IMR-90 (cell line): ENCODE measurements around the gene TAF10. TPM values are rescaled to one million over a fixed set of nuclear protein-coding genes. Genes with fewer than 3 reads are reported as not detected.

Experiments
- ATAC-seq: fragments of 200-7000 bp; cut with Tn5 transposase; 2 replicates; pipeline ENCODE4 v1.9.1; 2020; ENCODE audit warnings: low read depth, mild to moderate bottlenecking, moderate library complexity
- BruUV-seq: library from RNA; stranded (reverse); fragments of 400-500 nt; replicated peaks from 2 replicates; lab custom pipeline; 2021; lab: Mats Ljungman, UMichigan
- CTCF ChIA-PET: fragments of 300-600 bp; formaldehyde crosslinking; extraction: SDS; loops from one replicate; lab custom pipeline; 2021; ENCODE audit warnings: antibody characterized with exemption; lab: Yijun Ruan, JAX
- POLR2A ChIA-PET: fragments of 300-600 bp; sonication (Branson Sonifier 250); formaldehyde crosslinking; loops from one replicate; lab custom pipeline; 2022; ENCODE audit warnings: antibody characterized with exemption; ENCODE audit not compliant: unreplicated experiment; lab: Charles Lee
- DNase-seq: peaks from one replicate; pipeline ENCODE4 v3.0.0; 2013
- H2AFZ ChIP-seq: replicated peaks from 2 replicates; pipeline ENCODE3; 2013; ENCODE audit warnings: low read length, mild to moderate bottlenecking; ENCODE audit not compliant: poor library complexity
- H2AK5ac ChIP-seq: 2 replicates; pipeline ENCODE4 v1.6.1; 2013; ENCODE audit warnings: low read depth, low read length, inconsistent platforms
- H2AK9ac ChIP-seq: replicated peaks from 2 replicates; pipeline ENCODE3; 2013; ENCODE audit warnings: mild to moderate bottlenecking, low read depth, low read length, moderate library complexity; ENCODE audit not compliant: poor library complexity
- H2BK120ac ChIP-seq: 2 replicates; pipeline ENCODE4 v1.6.1; 2013; ENCODE audit warnings: low read depth, low read length, inconsistent platforms
- H2BK15ac ChIP-seq: 3 replicates; pipeline ENCODE4 v1.6.1; 2013; ENCODE audit warnings: low read depth, low read length, inconsistent platforms
- H2BK20ac ChIP-seq: 2 replicates; pipeline ENCODE4 v1.6.1; 2013; ENCODE audit warnings: low read depth, mild to moderate bottlenecking, inconsistent platforms, low read length, moderate library complexity
- H2BK5ac ChIP-seq: 2 replicates; pipeline ENCODE4 v1.6.1; 2013; ENCODE audit warnings: mild to moderate bottlenecking, low read depth, low read length, inconsistent platforms; ENCODE audit not compliant: poor library complexity, severe bottlenecking
- H3K14ac ChIP-seq: replicated peaks from 2 replicates; pipeline ENCODE4 v1.6.1; 2013; ENCODE audit warnings: low read depth, low read length, inconsistent platforms
- H3K18ac ChIP-seq: 2 replicates; pipeline ENCODE4 v1.6.1; 2013; ENCODE audit warnings: low read depth, low read length, control low read depth
- H3K23ac ChIP-seq: 2 replicates; pipeline ENCODE4 v1.6.1; 2013; ENCODE audit warnings: low read depth, low read length, inconsistent platforms
- H3K27ac ChIP-seq: 2 replicates; pipeline ENCODE4 v1.5.1; 2013; ENCODE audit warnings: mild to moderate bottlenecking, control low read depth, low read length; ENCODE audit not compliant: insufficient read depth
- H3K27me3 ChIP-seq: 2 replicates; pipeline ENCODE4 v1.6.1; 2013; ENCODE audit warnings: low read length; ENCODE audit not compliant: control insufficient read depth, insufficient read depth
- H3K36me3 ChIP-seq: 2 replicates; pipeline ENCODE4 v1.6.1; 2013; ENCODE audit warnings: low read length, mixed read lengths; ENCODE audit not compliant: control insufficient read depth, insufficient read depth
- H3K4ac ChIP-seq: 2 replicates; pipeline ENCODE4 v1.6.1; 2013; ENCODE audit warnings: low read depth, low read length, inconsistent platforms
- H3K4me1 ChIP-seq: 2 replicates; pipeline ENCODE4 v1.6.1; 2013; ENCODE audit warnings: low read length, mixed read lengths; ENCODE audit not compliant: control insufficient read depth, insufficient read depth
- H3K4me2 ChIP-seq: 2 replicates; pipeline ENCODE4 v1.6.1; 2013; ENCODE audit warnings: low read depth, mild to moderate bottlenecking, control low read depth, low read length, moderate library complexity
- H3K4me3 ChIP-seq: 2 replicates; pipeline ENCODE4 v1.5.1; 2013; ENCODE audit warnings: low read depth, mild to moderate bottlenecking, control low read depth, low read length, moderate library complexity; ENCODE audit not compliant: insufficient read depth
- H3K56ac ChIP-seq: 2 replicates; pipeline ENCODE4 v1.6.1; 2013; ENCODE audit warnings: low read length, inconsistent platforms; ENCODE audit not compliant: insufficient read depth; ENCODE audit errors: extremely low read depth
- H3K79me1 ChIP-seq, 2 experiments: 2 replicates each; pipeline ENCODE4 v1.6.1; 2013; ENCODE audit warnings: low read length in 2 of 2, inconsistent platforms in 1 of 2, low read depth in 1 of 2
- H3K9ac ChIP-seq: 2 replicates; pipeline ENCODE4 v1.6.1; 2013; ENCODE audit warnings: low read depth, low read length, control low read depth
- H3K9me1 ChIP-seq: 2 replicates; pipeline ENCODE4 v1.6.1; 2013; ENCODE audit warnings: low read length, inconsistent platforms; ENCODE audit not compliant: insufficient read depth
- H3K9me3 ChIP-seq: 2 replicates; pipeline ENCODE4 v1.6.1; 2013; ENCODE audit warnings: low read length; ENCODE audit not compliant: control insufficient read depth, insufficient read depth
- H4K20me1 ChIP-seq: 2 replicates; pipeline ENCODE4 v1.6.1; 2013; ENCODE audit warnings: low read length, inconsistent platforms; ENCODE audit not compliant: insufficient read depth
- H4K5ac ChIP-seq: 2 replicates; pipeline ENCODE4 v1.6.1; 2013; ENCODE audit warnings: mild to moderate bottlenecking, low read depth, low read length, control low read depth
- H4K8ac ChIP-seq, 2 experiments: 2 replicates each; pipeline ENCODE4 v1.6.1; 2013; ENCODE audit warnings: low read depth in 2 of 2, low read length in 2 of 2, control low read depth in 1 of 2, inconsistent platforms in 1 of 2
- H4K91ac ChIP-seq: 2 replicates; pipeline ENCODE4 v1.6.1; 2013; ENCODE audit warnings: low read depth, low read length, inconsistent platforms; ENCODE audit not compliant: insufficient read depth
- FOS ChIP-seq: fragments of 150-350 bp; IDR thresholded peaks from 2 replicates; pipeline ENCODE4 v1.6.1; 2016; ENCODE audit warnings: low read depth, low read length
- MAFK ChIP-seq: IDR thresholded peaks from 2 replicates; pipeline ENCODE4 v1.6.1; 2012; ENCODE audit warnings: low read depth, low read length, improper control_type of control experiment
- MAZ ChIP-seq: IDR thresholded peaks from 2 replicates; pipeline ENCODE4 v1.6.1; 2012; ENCODE audit warnings: low read depth, mild to moderate bottlenecking, low read length, improper control_type of control experiment, moderate library complexity, borderline replicate concordance
- MXI1 ChIP-seq: IDR thresholded peaks from 2 replicates; pipeline ENCODE4 v1.6.1; 2012; ENCODE audit warnings: low read depth, mild to moderate bottlenecking, low read length, moderate library complexity, borderline replicate concordance
- NFE2L2 ChIP-seq: fragments of 150-350 bp; IDR thresholded peaks from 2 replicates; pipeline ENCODE4 v1.6.1; 2016; ENCODE audit warnings: low read depth, mild to moderate bottlenecking, low read length
- POLR2A ChIP-seq: IDR thresholded peaks from 2 replicates; pipeline ENCODE4 v1.6.1; 2012; ENCODE audit warnings: mild to moderate bottlenecking, low read depth, low read length
- RCOR1 ChIP-seq: IDR thresholded peaks from 2 replicates; pipeline ENCODE4 v1.6.1; 2012; ENCODE audit warnings: mild to moderate bottlenecking, low read length, improper control_type of control experiment; ENCODE audit not compliant: insufficient replicate concordance
- SMC3 ChIP-seq: fragments of 150-350 bp; IDR thresholded peaks from 2 replicates; pipeline ENCODE4 v1.6.1; 2016; ENCODE audit warnings: low read depth, mild to moderate bottlenecking, antibody characterized with exemption, low read length, moderate library complexity
- WGBS, 2 experiments: methylation state at CpG; one replicate each; pipeline versions ENCODE4 v1.1.5 to v1.1.7; 2013; ENCODE audit warnings: missing lambda C conversion rate in 2 of 2; ENCODE audit not compliant: insufficient read length in 1 of 2; ENCODE audit errors: extremely low coverage in 2 of 2; 5-methylcytosine and 5-hydroxymethylcytosine counted together
- dilution Hi-C: fragments of 300-500 bp; cut with HindIII; formaldehyde crosslinking; loops from one replicate; pipeline ENCODE4 v1.14.3; 2018; ENCODE audit warnings: low sequenced_read_pairs; ENCODE audit not compliant: unreplicated experiment
- in situ Hi-C: fragments of 300-500 bp; cut with MboI; formaldehyde crosslinking; loops from 3 replicates; pipeline ENCODE4 v1.14.3; 2019; ENCODE audit warnings: low sequenced_read_pairs, inconsistent platforms, mixed read lengths
- intact Hi-C: fragments of 100-400 bp; cut with micrococcal nuclease; formaldehyde crosslinking; loops from 2 replicates; pipeline ENCODE4 v1.10.0; 2022
- polyA plus RNA-seq, 3 experiments: library from polyadenylated mRNA; depleted of rRNA; stranded (reverse); fragments of >200 nt; gene quantifications; 2 replicates each; pipeline ENCODE4 v1.2.3, GENCODE V29; 2012; ENCODE audit warnings: low replicate concordance in 1 of 3
- total RNA-seq: library from RNA; depleted of rRNA; stranded (reverse); fragments of >200 nt; gene quantifications from 2 replicates; pipeline ENCODE4 v1.2.3, GENCODE V29; 2012

Gene TAF10
- total and polyA plus RNA-seq, 2 of the 4 experiments (the other 2 are of a cell fraction): 18.6 to 132 TPM

DNA sequence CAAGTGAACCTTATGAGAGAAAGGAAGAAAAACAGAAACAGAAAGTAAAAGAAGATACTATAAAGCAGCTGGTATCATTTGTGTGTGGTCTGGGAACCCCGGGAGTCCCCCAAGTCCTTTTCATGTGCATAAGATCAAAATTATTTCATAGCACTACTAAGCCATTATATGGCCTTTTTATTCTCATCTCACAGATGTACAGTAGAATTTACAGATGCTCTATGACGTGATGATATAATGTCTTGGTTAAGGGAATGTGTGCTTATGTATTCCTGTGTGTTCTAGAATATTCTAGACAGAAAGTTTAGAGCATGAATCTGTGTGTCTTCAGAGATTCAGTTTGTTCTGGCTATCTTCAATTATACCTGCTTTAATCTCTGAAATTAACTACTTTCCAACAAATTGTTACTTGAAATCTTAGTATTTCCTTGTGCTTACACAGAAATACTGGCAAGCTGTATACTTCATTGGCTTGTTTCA is 15.8 kb upstream of the TAF10 start:
- Histone ChIP-seq H4K8ac (no peak overlapping the region), H2BK120ac (no peak overlapping the region), H3K9ac (no peak overlapping the region), H3K4me2 (no peak overlapping the region), H3K79me1 (no peaks in the 10 kb centered on the region), H2AK9ac (no peak overlapping the region), H3K9me1 (no peaks in the 10 kb centered on the region), H2BK5ac (no peak overlapping the region), H2BK20ac (no peak overlapping the region), H3K27me3 (no peaks in the 10 kb centered on the region), H3K36me3 (peaks cover 72% of the 10 kb centered on the region), H3K4me1 (no peaks in the 10 kb centered on the region), H3K9me3 (no peaks in the 10 kb centered on the region), H3K14ac (no peak overlapping the region), H2AFZ (no peak overlapping the region), H2BK15ac (no peak overlapping the region), H3K18ac (no peak overlapping the region), H4K91ac (no peak overlapping the region), H3K27ac (no peak overlapping the region), H4K5ac (no peak overlapping the region), H3K4ac (no peak overlapping the region), H3K4me3 (no peak overlapping the region), H3K23ac (no peak overlapping the region), H3K56ac (no peak overlapping the region), H4K20me1 (no peaks in the 10 kb centered on the region), H2AK5ac (no peak overlapping the region)
- dilution Hi-C loops: no loop called here
- ATAC-seq: no peak
- intact Hi-C loops: no loop called here
- POLR2A ChIA-PET: interaction anchor here (0.5 to 0.7 kb wide), 2 partner anchors 16 to 204 kb away, joined by 3 to 4 read pairs; partner anchors contain the start of gene TAF10
- BruUV-seq: no TSS peak
- no CpG with 5 or more reads among the region's 2 CpGs for WGBS, 2 experiments
- no peak for TF ChIP-seq MAFK
- TF ChIP-seq SMC3: no peak
- no peak for TF ChIP-seq MAZ
- TF ChIP-seq POLR2A: no peak
- TF ChIP-seq NFE2L2: no peak
- TF ChIP-seq RCOR1: no peak
- TF ChIP-seq FOS: no peak
- no peak for TF ChIP-seq MXI1
- DNase-seq: no peak
- in situ Hi-C loops: no loop called here
- CTCF ChIA-PET: interaction anchor here (0.6 kb wide), 1 partner anchor 73 kb away, joined by 4 read pairs; no protein-coding TSS in a partner anchor
